K562 (cell line): ENCODE results near the gene CNTRL. TPM values are rescaled to one million over a fixed set of nuclear protein-coding genes. Genes with fewer than 3 reads are reported as not detected.
A peak's percentile ranks its signal among the peaks of the same experiment; 100 is the strongest.

Experiments
- ADNP ChIP-seq: fragments of 200-800 bp; sonication (Bioruptor generic); IDR thresholded peaks from 2 replicates; pipeline ENCODE4 v1.6.1; 2016; ENCODE audit warnings: missing genetic modification characterization, missing compliant biosample characterization
- ARID3B ChIP-seq: fragments of 250-450 bp; sonication (Bioruptor Pico); IDR thresholded peaks from 2 replicates; pipeline ENCODE4 v1.4.0; 2020; ENCODE audit warnings: borderline replicate concordance
- BHLHE40 ChIP-seq: IDR thresholded peaks from 2 replicates; pipeline ENCODE4 v1.6.1; 2011; ENCODE audit warnings: low read length, improper control_type of control experiment
- CREB5 ChIP-seq: fragments of 250-450 bp; sonication (Bioruptor Pico); IDR thresholded peaks from 2 replicates; pipeline ENCODE4 v1.5.0; 2020; ENCODE audit warnings: mild to moderate bottlenecking
- GATA2 ChIP-seq: sonication (generic); formaldehyde crosslinking; IDR thresholded peaks from 2 replicates; pipeline ENCODE4 v1.4.0; 2020; ENCODE audit warnings: mild to moderate bottlenecking, missing genetic modification reagents
- HDGF ChIP-seq: fragments of 450-650 bp; IDR thresholded peaks from 2 replicates; pipeline ENCODE4 v1.6.1; 2016
- HMGN3 ChIP-seq: IDR thresholded peaks from 2 replicates; pipeline ENCODE4 v1.6.1; 2011; ENCODE audit warnings: borderline replicate concordance, low read depth, mild to moderate bottlenecking, mixed read lengths, low read length; ENCODE audit not compliant: insufficient read length; ENCODE audit errors: extremely low read depth
- IRF1 ChIP-seq: sonication (generic); formaldehyde crosslinking; IDR thresholded peaks from 2 replicates; pipeline ENCODE4 v1.8.0; 2022; ENCODE audit warnings: missing genetic modification reagents, mild to moderate bottlenecking, borderline replicate concordance
- KAT7 ChIP-seq: sonication (generic); formaldehyde crosslinking; IDR thresholded peaks from 2 replicates; pipeline ENCODE4 v1.8.0; 2022; ENCODE audit warnings: missing genetic modification reagents, mild to moderate bottlenecking, borderline replicate concordance
- SAFB ChIP-seq: fragments of 200-400 bp; formaldehyde crosslinking; IDR thresholded peaks from 2 replicates; pipeline ENCODE4 v1.6.1; 2017; ENCODE audit warnings: low read depth, low read length, borderline replicate concordance
- SIN3A ChIP-seq, 2 experiments: fragments of 150-350 bp in 1 of 2; IDR thresholded peaks; 2 replicates each; pipeline ENCODE4 v1.6.1; 2011 to 2016; ENCODE audit warnings: borderline replicate concordance in 2 of 2, low read depth in 2 of 2, low read length in 2 of 2, mild to moderate bottlenecking in 2 of 2, moderate library complexity in 2 of 2; ENCODE audit not compliant: control insufficient read depth in 1 of 2
- TAF9B ChIP-seq: fragments of 450-650 bp; IDR thresholded peaks from 2 replicates; pipeline ENCODE4 v1.6.1; 2018; ENCODE audit warnings: mild to moderate bottlenecking; ENCODE audit not compliant: partially characterized antibody
- WHSC1 ChIP-seq: IDR thresholded peaks from one replicate; pipeline ENCODE4 v1.6.1; 2012; ENCODE audit warnings: low read length, control low read depth, inconsistent platforms
- ZBTB5 ChIP-seq: fragments of 450-650 bp; IDR thresholded peaks from 2 replicates; pipeline ENCODE4 v1.6.1; 2017; ENCODE audit warnings: antibody characterized with exemption
- ZC3H11A ChIP-seq: IDR thresholded peaks from 2 replicates; pipeline ENCODE4 v1.6.1; 2012; ENCODE audit warnings: low read depth, low read length, improper control_type of control experiment
- ZFP30 ChIP-seq: fragments of 250-450 bp; sonication (Bioruptor Pico); IDR thresholded peaks from 2 replicates; pipeline ENCODE4 v1.8.0; 2022; ENCODE audit warnings: moderate library complexity, mild to moderate bottlenecking, inconsistent platforms, borderline replicate concordance
- ZFP91 ChIP-seq: sonication (generic); formaldehyde crosslinking; IDR thresholded peaks from 2 replicates; pipeline ENCODE4 v1.8.0; 2022; ENCODE audit warnings: mild to moderate bottlenecking, missing genetic modification reagents
- ZNF140 ChIP-seq: fragments of 250-450 bp; sonication (Bioruptor Pico); IDR thresholded peaks from 2 replicates; pipeline ENCODE4 v1.8.0; 2021; ENCODE audit warnings: moderate library complexity, mild to moderate bottlenecking, inconsistent platforms
- ZNF165 ChIP-seq: fragments of 250-450 bp; sonication (Bioruptor Pico); IDR thresholded peaks from 2 replicates; pipeline ENCODE4 v1.4.0; 2020; ENCODE audit warnings: borderline replicate concordance
- ZNF655 ChIP-seq: fragments of 250-450 bp; sonication (Bioruptor Pico); IDR thresholded peaks from 2 replicates; pipeline ENCODE4 v1.5.0; 2021
- polyA plus RNA-seq, 8 experiments: library from polyadenylated mRNA; depleted of rRNA in 4 of 8; stranded (reverse) in 5 of 8; unstranded in 3 of 8; fragments of >200 nt; fragmentation: Nextera tagmentation in 2 of 8; fragmentation: Illumina TruSeq in 1 of 8; extraction: Ambion mirVana in 2 of 8; extraction: Trizol in 1 of 8; gene quantifications; 2 replicates each; pipeline versions ENCODE4 v1.2.1 to v1.2.3, GENCODE V29; 2011 to 2014; ENCODE audit warnings: inconsistent platforms in 1 of 8, missing spikeins in 1 of 8
- total RNA-seq, 7 experiments: library from RNA; depleted of rRNA in 6 of 7; stranded (reverse); fragments of >200 nt in 6 of 7; fragmentation: Illumina TruSeq in 2 of 7; extraction: Trizol in 2 of 7; gene quantifications; 2 replicates each; pipeline versions ENCODE4 v1.2.1 to v1.2.3, GENCODE V29; 2011 to 2021; ENCODE audit warnings: low replicate concordance in 1 of 7

CNTRL gene
- total and polyA plus RNA-seq, 9 of the 15 experiments (the other 6 are each of a cell fraction or from before 2014, with no cell fraction given): 9.2 to 28.9 (median 20.5) TPM

- TF ChIP-seq ZNF140 (CRISPR knock-in tag) (no peak), WHSC1 (no peak), ADNP (tag) (no peak; the same call in 1 of the 2 replicates), ZNF655 (CRISPR knock-in tag) (no peak), ZFP30 (CRISPR knock-in tag) (no peak), ZNF165 (CRISPR knock-in tag) (no peak), SIN3A (IDR thresholded peaks at IDR 0.05; ENCODE audit: borderline replicate concordance in 2 of 2, control insufficient read depth in 1 of 2, low read depth in 2 of 2, low read length in 2 of 2) (no peak), HMGN3 (peak; percentile 49), KAT7 (CRISPR knock-in tag) (no peak), ZC3H11A (no peak), BHLHE40 (0 out of 2 replicates have a peak, but pooled peaks have one; percentile 47), ARID3B (CRISPR knock-in tag) (no peak), CREB5 (CRISPR knock-in tag) (no peak), SAFB (no peak), ZFP91 (CRISPR knock-in tag) (no peak), GATA2 (CRISPR knock-in tag) (peak; percentile 65; the same call in 1 of the 2 replicates), IRF1 (CRISPR knock-in tag) (no peak), ZBTB5 (no peak), HDGF (no peak), TAF9B (peak; percentile 55)
These were observed 80.0 kb downstream of the CNTRL start (continued) for GRCh38 chr9:121154782-121155181.
